ENCODE data around the gene CRYBB1. TPM values are rescaled to one million over a fixed set of nuclear protein-coding genes. Genes with fewer than 3 reads are reported as not detected.

Gene CRYBB1
- total RNA-seq, 1 experiment from 2014 or later: not detected

- ChIA-PET CTCF (no interaction called here), POLR2A (no interaction called here)
- TF ChIP-seq CTCF (IDR thresholded peaks at IDR 0.05) (no peak), SIN3A (IDR thresholded peaks at IDR 0.05; ENCODE audit: borderline replicate concordance, insufficient read depth, low read depth, low read length) (no peak), TCF7L2 (IDR thresholded peaks at IDR 0.05; ENCODE audit: low read depth, low read length) (no peak), POLR2AphosphoS5 (IDR thresholded peaks at IDR 0.05; ENCODE audit: low read depth, low read length) (no peak)
- TF ChIP-seq, protein P1, sequence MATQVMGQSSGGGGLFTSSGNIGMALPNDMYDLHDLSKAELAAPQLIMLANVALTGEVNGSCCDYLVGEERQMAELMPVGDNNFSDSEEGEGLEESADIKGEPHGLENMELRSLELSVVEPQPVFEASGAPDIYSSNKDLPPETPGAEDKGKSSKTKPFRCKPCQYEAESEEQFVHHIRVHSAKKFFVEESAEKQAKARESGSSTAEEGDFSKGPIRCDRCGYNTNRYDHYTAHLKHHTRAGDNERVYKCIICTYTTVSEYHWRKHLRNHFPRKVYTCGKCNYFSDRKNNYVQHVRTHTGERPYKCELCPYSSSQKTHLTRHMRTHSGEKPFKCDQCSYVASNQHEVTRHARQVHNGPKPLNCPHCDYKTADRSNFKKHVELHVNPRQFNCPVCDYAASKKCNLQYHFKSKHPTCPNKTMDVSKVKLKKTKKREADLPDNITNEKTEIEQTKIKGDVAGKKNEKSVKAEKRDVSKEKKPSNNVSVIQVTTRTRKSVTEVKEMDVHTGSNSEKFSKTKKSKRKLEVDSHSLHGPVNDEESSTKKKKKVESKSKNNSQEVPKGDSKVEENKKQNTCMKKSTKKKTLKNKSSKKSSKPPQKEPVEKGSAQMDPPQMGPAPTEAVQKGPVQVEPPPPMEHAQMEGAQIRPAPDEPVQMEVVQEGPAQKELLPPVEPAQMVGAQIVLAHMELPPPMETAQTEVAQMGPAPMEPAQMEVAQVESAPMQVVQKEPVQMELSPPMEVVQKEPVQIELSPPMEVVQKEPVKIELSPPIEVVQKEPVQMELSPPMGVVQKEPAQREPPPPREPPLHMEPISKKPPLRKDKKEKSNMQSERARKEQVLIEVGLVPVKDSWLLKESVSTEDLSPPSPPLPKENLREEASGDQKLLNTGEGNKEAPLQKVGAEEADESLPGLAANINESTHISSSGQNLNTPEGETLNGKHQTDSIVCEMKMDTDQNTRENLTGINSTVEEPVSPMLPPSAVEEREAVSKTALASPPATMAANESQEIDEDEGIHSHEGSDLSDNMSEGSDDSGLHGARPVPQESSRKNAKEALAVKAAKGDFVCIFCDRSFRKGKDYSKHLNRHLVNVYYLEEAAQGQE (IDR thresholded peaks at IDR 0.05; ENCODE audit: insufficient read depth in 1 of 2, low read depth in 2 of 2, low read length in 1 of 2): no peak
- no peak overlapping the region for H3K27ac ChIP-seq (ENCODE audit: low read length)
- in situ Hi-C loops (cut with HindIII; ENCODE audit: low pct_unique_long_range_greater_than_20kb, low sequenced_read_pairs): no loop called here
- no peaks in the 10 kb centered on the region; the same call in 1 of the 2 replicates for H3K36me3 ChIP-seq (ENCODE audit: control insufficient read depth, insufficient read depth, low read length)
- BruUV-seq (replicated peaks): no TSS peak
- no peak for ATAC-seq
- H3K9me3 ChIP-seq (ENCODE audit: control insufficient read depth, insufficient read depth, low read depth, low read length): no peaks in the 10 kb centered on the region
- H3K4me1 ChIP-seq (ENCODE audit: control insufficient read depth, insufficient read depth, low read length): no peaks in the 10 kb centered on the region; the same call in 1 of the 2 replicates
- H3K4me3 ChIP-seq (ENCODE audit: low read depth in 2 of 2, low read length in 2 of 2): no peak overlapping the region
- no peaks in the 10 kb centered on the region for H3K27me3 ChIP-seq (ENCODE audit: control insufficient read depth, insufficient read depth, low read length)
- DNase-seq (ENCODE audit: low read depth, low spot score): no peak
- intact Hi-C loops (cut with micrococcal nuclease; ENCODE audit: unreplicated experiment): no loop called here
Observed at GRCh38 chr22:26586556-26587325, 31.1 kb downstream of the CRYBB1 start.

GRCh38 chr22:26585104-26585790 is 32.6 kb downstream of the CRYBB1 start:
- CTCF ChIA-PET: no interaction called here
- H3K4me1 ChIP-seq (ENCODE audit: control insufficient read depth, insufficient read depth, low read length): no peaks in the 10 kb centered on the region; the same call in 1 of the 2 replicates
- H3K27ac ChIP-seq (ENCODE audit: low read length): no peak overlapping the region
- DNase-seq (ENCODE audit: low read depth, low spot score): no peak
- no TSS peak for BruUV-seq (replicated peaks)
- POLR2A ChIA-PET: no interaction called here
- in situ Hi-C loops (cut with HindIII; ENCODE audit: low pct_unique_long_range_greater_than_20kb, low sequenced_read_pairs) (no loop called here), intact Hi-C loops (cut with micrococcal nuclease; ENCODE audit: unreplicated experiment) (no loop called here)
- H3K4me3 ChIP-seq (ENCODE audit: low read depth in 2 of 2, low read length in 2 of 2): no peak overlapping the region
- TF ChIP-seq CTCF (IDR thresholded peaks at IDR 0.05) (no peak), POLR2AphosphoS5 (IDR thresholded peaks at IDR 0.05; ENCODE audit: low read depth, low read length) (no peak), TCF7L2 (IDR thresholded peaks at IDR 0.05; ENCODE audit: low read depth, low read length) (no peak), SIN3A (IDR thresholded peaks at IDR 0.05; ENCODE audit: borderline replicate concordance, insufficient read depth, low read depth, low read length) (no peak)
- TF ChIP-seq, protein P1 (IDR thresholded peaks at IDR 0.05; ENCODE audit: insufficient read depth in 1 of 2, low read depth in 2 of 2, low read length in 1 of 2): no peak
- ATAC-seq: no peak
- no peaks in the 10 kb centered on the region for H3K9me3 ChIP-seq (ENCODE audit: control insufficient read depth, insufficient read depth, low read depth, low read length)
- no peaks in the 10 kb centered on the region for H3K27me3 ChIP-seq (ENCODE audit: control insufficient read depth, insufficient read depth, low read length)
- no peaks in the 10 kb centered on the region; the same call in 1 of the 2 replicates for H3K36me3 ChIP-seq (ENCODE audit: control insufficient read depth, insufficient read depth, low read length)

All from Panc1 (cell line).